HL-60/S4 treated with retinoic acid at 250 ng/mL for 4 days and 3 days (cell line): Measurements from ENCODE around the gene SHC2.
"Not testable (repeated sequence)": the region's sequence is repeated elsewhere in the genome, so short reads cannot be mapped to it uniquely, and the experiment has no call there.

Source experiments
- in situ Hi-C: fragments of 300-500 bp; cut with MboI; formaldehyde crosslinking; loops from 2 replicates; pipeline ENCODE4 v1.7.0; 2022; ENCODE audit warnings: low sequenced_read_pairs

SHC2 gene

DNA sequence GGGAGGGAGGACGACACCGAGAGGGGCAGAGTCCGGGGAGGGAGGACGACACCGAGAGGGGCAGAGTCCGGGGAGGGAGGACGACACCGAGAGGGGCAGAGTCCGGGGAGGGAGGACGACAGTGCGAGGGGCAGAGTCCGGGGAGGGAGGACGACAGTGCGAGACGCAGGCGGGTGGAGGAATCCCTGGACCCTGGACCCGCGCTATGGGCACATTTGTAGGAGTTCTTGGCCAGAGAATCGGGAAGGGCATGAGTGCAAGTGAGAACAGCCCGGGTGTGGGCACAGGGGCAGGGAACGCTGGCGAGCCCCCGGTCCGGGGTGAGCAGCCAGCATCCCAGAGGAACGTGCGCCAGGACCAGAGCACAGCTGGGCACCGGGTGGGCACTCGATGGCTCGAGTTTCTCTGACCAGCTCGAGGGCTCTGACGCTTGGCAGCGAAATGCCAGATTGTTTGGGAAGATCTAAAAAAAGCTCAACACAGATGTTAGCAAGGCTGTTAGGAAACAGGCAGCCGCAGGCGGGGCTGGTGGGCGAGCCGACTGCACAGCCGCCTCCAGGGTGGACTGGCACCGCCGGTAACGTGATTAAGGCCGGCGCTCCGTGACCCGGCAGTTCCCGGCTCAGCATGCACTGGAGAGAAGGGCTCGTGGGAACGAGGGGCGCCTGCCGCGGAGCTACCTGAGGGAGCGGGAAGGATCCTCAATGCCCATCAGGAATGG is 33.9 kb downstream of the SHC2 start:
- in situ Hi-C loops = no loop called here

DNA sequence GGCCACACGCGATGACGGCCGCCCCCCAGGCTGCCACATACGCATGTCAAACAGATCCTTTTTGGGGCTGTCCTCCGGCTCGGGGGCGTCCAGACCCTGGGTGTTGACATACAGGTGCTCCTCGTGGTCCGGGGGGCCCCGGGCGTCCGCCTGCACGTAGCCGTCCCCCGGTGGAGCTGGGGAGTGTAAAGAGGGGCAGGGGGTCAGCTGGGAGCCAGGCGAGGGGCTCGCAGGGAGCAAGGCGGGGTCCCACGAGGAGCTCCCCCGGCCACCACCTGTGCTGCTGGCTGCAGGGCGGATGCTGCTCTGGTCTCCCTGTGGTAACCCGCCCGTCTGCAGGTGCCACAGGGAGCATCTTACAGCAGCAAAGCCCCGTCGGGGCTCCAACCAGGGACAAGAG is 35.8 kb downstream of the SHC2 start:
- in situ Hi-C loops = no loop called here

DNA sequence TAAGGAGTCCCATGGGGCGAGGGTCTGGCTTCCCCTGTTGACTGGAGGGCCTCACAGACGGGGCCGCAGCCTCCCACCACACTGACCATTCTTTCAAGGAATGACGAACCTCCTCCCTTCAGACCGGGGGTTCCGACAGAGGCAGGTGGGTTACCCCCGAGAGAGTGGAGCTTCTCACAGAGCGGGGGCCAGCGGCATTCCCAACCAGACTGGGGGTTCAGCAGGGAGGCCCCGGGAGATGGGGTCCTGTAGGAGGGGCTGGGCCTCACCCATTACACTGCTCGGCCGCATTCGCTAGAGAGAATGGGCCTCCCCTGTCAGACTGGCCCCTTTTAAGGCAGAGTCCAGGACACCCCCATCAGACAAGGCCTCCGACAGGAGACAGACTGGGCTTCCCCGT is 36.3 kb downstream of the SHC2 start:
- in situ Hi-C loops = no loop called here

DNA sequence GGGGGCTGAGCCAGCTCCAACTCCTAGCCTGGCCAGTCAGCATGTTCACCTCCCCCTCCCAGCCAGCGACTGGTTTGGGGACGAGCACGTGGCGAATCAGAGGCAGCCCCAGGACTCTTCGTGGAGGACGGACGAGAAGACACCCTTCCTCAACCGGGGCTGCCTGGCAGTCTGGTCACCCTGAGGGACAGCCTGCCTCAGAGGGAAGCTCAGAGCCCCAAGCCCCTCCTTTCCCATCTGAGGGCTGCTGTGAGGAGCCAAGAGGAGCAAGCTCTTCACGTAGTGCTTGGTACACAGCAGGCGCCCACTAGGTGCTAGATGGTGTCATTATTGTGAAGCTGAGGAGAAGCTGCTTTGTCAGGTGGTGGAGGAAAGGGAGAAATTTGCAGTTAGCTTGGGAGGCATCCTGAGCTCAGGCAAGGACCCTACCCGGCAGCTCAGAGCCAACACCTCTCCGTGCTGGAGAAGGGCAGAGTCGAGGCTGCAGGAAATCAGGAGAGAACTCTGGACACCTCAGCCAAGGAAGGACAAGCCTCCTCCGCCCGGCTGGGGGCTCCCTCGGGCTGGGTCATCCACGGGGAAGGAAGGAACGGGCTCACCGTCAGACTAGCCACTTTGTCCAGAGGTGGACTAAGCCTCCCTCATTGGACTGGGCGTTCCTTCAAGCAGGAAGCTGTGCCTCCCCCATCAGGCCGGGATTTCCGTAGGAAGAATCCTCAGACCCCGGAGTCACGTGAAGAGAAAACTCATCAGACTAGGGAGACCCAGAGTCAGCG is 37.0 kb downstream of the SHC2 start:
- in situ Hi-C loops = no loop called here

DNA sequence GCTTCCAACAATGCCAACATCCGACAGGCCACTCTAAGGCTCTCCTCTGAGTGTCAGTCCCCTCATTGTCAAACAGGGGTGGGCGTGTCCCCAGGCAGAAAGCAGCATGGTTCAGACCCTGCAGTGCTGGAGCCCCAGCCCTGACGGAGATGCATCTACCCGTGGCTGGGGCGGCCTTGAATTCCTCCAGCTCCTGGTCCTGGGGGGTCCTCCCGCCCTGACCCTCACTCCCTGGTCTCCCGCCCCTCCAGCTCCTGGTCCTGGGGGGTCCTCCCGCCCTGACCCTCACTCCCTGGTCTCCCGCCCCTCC is 38.0 kb downstream of the SHC2 start:
- in situ Hi-C loops = not testable (repeated sequence)

DNA sequence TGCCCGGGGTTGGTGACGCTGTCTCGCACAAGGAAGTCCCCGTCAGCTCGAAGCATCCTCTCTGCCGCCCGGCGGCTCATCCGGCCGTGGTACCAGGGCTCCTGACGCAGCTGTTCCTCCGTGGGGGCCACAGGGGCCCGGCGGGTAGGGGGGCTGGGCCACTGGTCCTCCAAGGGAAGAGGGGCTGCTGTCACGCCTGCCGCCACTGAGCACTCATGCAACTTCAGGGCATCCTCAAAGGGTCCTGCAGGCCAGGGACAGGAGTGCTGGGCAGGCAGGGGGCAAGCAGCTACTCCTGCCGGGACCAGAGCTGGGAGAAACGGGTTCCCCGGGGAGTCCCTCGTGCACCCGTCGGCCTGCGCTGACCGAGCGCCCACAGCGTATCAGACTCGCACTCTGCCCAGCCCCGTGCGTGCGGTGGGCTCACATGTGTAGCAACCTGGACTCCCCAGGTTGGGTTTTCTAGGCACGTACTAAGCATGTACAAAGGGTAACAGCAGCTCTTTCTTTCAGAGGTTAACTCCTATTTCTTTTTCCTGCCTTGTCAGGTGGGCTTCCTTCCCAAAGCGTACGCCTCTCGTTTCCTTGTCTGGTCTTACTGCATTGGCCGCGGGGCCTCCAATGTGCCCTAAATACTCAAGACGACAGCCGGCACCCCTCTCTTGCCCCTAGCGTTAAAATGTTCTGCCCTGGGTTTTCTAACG is 38.5 kb downstream of the SHC2 start:
- in situ Hi-C loops = no loop called here

DNA sequence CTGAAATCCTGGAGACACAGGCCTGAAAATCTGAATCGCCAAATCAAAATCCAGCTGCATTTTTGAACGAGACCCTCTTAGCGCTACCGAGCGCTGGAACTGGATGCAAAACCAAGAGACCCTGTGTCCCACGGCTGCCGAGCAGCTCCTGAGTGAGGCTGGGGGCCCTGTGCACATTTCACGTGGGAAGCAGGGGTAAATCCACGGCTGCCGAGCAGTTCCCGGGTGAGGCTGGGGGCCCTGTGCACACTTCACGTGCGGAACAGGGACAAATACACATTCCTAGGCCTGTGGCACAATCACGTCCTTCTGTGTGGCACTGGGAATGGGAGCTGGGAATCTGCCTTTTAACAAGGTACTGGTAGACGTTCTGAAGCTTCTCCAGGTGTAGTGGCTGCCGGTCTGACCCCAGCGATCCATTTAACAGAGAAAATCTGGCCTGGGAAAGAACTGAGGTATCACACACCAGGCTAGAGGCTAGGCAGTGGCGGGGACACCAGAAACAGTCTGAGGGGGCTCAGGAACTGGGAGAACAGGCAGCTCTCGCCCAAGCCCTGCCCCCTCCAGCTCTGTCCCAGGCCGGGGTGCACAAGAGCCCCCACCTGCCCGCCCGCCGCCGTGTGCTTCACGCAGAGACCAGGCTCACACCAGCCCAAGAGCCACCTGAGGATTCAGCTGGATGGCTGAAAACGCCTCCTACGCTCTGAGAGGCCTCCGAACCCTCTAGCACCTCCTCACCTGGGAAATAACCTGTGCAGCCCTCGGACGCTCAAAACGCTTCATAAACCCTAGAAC is 40.9 kb downstream of the SHC2 start:
- in situ Hi-C loops = no loop called here

DNA sequence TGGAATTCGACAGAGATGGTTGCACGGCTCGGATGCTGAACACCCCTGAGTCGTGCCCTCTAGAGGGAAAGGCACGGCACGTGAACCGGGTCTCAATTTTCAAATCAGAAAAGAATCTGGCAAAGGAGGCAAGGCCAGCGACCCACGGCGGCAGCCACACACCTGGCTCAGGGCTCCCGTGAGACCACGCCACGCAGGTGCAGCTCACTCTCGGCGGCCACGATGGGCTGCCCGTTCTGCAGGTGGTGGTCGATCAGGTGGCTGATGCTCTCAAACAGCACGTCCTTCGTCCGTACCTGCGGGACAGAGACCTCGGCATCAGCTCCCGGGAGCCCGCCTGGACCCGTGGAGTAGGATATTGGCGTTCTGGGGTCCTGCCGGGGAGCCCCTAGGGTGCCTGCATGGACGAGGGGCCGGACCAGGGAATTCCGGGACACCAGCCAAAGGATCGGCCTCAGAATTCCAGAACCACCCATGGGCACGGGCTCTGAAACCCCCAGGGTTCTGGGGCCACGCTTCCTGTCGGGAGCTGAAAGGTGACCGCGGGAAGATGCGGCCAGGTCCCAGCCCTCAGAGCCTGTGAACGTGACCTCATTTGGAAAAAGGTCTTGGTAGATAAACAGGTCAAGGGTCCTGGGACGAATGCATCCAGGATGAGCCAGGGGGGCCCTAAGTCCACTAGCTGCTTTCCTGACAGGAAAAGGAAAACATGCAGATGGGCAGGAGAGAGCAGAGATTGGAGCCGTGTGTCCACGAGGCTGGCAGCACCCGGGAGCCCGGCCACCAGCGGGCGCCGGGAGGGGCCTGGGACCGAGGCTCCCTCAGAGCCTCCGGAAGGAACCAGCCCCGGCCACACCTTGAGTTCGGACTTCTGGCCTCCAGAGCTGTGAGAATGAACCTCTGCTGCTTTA is 41.8 kb downstream of the SHC2 start:
- in situ Hi-C loops = no loop called here

DNA sequence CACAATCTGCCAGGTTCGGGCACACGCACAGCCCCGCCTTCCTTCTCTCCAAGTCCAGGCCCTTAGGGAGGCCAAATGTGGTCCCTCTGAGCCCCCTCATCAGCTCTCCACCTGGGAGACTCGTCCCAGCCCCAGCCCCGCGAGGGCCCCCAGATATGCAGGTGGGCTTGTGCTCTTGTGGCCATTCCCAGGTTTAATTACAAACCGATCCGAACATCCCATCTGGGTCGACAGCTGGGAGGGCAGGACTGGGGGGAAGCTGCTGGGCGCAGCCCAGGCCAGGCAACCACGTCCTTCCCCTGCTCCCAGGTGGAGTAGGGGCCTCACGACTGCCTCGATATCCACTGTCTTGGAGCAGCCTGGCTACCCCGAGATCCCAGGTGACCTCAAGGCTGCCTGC is 44.4 kb downstream of the SHC2 start:
- in situ Hi-C loops = no loop called here

DNA sequence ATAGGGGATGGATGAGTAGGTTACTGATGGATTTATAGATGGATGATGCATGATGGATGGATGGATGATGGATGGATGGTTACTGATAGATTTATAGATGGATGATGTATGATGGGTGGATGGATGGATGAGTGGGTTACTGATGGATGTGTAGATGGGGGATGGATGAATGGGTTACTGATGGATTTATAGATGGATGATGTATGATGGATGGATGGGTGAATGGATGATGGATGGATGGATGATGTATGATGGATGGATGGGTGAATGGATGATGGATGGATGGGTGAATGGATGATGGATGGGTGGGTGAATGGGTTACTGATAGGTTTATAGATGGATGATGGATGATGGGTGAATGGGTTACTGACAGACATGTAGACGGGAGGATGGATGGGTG is 45.5 kb downstream of the SHC2 start:
- in situ Hi-C loops = no loop called here

DNA sequence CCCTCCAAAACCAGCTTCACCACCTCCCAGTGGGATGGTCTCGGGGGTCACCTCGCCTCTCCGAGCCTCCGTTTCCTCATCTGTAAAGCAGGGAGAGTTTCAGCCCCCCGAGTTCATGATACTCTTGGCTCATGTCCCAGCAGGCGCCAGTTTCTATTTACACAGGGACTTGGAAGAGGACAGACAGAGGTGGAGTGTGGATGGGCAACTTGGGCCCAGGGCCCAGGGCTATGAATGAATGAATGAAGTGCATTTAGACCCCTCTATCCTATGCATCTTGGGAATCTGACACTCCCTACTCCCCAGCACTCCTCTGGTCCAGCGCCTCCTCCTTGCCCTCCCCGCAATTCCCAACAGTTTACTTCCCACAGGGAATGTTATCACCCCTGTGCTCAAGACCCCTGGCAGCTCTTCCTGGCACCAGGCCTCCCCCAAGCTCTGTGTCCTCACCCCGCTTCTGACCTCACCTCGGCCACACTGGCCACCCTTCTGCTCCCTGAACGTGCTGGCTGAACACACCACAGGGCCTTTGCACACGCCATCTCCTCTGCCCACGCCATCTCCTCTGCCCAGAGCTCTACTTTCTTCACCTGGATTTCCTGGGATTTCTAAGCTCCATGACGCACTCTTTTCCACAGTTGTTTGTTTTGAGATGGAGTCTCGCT is 46.9 kb downstream of the SHC2 start:
- in situ Hi-C loops = no loop called here

DNA sequence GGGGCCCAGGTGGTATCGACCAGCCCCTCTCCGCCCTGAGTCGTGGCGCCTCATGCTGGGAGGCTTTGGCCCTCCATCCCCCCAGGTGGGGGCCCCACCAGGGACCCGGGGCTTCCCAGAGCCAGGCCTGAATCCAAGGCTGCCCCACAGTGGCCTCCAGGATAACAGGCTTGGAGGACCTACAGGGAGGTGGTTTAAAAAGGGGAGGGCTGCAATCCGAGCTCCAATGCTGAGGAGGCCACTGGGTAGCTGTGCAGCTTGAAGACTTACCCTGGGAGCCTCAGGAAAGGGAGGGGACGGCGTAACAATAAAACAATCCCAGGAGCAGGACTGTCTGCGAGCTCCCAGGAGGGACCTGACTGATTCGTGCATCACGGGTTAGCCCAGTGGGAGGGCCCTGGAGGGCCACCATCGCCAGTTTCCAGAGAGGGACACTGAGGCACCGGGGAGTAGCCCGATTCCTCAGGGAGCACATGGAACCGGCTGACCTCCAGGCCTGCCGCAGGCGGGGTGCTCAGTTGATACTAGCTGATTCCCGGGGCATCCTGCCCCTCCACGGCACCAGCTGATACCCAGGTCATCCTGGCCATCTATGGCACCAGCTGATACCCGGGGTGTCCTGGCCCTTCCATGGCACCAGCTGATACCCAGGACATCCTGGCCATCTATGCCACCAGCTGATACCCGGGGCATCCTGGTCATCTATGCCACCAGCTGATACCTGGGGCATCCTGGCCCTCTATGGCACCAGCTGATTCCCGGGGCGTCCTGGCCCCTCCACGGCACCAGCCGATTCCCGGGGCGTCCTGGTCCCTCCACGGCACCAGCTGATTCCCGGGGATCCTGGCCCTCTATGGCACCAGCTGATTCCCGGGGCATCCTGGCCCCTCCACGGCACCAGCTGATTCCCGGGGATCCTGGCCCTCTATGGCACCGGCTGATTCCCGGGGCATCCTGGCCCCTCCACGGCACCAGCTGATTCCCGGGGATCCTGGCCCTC is 48.2 kb downstream of the SHC2 start:
- in situ Hi-C loops = no loop called here

DNA sequence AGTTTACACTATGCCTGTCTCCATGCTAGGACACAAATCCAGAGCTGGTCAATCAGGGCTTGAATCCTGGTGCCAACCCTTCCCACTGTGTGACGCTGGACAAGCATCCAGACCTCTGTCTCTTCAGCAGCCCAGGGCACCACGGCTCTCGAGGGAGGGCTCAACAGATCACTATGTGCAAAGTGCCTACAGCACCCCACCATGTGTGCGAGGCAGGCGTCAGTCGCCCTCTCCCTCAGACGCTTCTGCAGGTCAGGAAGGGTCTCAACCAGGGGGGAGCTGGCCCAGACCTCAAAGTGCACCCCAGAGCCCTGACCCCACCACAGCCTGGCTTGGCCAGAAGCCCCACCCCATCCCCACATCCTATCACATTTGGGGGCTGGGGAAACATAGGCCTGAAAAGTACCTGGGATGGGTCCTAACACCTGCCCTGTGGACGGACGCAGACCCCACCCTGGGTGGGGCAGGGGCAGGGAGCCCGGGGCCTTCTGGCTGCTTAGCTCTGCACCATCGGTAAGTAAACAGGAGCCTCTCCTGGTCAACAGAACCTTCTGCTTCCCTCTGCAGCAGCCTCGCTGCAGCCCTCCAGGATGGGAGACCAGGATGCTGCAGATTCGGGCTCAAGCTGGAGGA is 49.0 kb downstream of the SHC2 start:
- in situ Hi-C loops = no loop called here

DNA sequence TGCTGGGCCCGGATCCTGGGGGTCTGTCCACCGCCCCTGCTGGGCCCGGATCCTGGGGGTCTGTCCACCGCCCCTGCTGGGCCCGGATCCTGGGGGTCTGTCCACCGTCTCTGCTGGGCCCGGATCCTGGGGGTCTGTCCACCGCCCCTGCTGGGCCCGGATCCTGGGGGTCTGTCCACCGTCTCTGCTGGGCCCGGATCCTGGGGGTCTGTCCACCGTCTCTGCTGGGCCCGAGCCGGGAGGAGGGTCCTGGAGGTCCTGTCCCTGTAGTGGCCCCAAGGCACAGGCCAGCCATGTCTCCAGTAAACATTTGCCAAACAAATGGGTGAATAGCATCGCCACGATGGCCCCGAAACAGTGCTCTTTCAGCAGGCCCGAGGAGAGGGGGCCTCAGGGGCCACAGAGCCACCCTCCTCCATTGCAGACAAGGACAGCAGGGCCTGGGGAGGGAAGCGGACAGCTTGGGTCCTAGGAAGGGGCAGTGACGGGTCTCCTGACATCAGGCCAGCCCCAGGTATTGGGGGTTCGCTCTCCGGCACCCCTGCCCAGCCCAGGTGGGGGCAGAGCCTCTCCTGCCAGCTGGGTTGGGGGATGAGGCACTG is 49.6 kb downstream of the SHC2 start:
- in situ Hi-C loops = not testable (repeated sequence)

DNA sequence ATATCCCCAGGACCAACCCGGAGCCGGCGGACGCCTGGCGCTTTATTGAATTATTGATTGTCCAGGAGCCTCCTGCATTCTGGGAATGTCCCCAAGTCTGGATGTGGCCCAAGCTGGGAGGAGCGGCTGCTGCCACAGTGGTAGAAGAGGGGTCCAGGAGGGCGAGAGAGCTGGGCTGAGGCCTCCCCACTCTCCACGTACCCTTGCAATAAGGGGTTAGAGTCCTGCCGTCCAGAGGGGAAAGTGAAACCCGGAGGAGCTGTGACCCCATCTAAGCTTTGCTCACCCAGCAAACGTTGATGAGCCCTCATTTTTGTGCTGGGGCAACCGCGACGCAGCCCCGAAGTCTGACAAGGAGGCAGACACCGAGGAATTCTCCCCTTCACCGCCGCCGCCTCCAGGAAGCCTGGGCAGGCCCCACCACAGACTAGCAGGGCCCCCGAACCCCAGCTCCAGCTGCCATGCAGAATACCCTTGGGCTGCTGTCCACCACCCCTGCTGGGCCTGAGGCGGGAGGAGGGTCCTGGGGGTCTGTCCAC is 50.5 kb downstream of the SHC2 start:
- in situ Hi-C loops = no loop called here

DNA sequence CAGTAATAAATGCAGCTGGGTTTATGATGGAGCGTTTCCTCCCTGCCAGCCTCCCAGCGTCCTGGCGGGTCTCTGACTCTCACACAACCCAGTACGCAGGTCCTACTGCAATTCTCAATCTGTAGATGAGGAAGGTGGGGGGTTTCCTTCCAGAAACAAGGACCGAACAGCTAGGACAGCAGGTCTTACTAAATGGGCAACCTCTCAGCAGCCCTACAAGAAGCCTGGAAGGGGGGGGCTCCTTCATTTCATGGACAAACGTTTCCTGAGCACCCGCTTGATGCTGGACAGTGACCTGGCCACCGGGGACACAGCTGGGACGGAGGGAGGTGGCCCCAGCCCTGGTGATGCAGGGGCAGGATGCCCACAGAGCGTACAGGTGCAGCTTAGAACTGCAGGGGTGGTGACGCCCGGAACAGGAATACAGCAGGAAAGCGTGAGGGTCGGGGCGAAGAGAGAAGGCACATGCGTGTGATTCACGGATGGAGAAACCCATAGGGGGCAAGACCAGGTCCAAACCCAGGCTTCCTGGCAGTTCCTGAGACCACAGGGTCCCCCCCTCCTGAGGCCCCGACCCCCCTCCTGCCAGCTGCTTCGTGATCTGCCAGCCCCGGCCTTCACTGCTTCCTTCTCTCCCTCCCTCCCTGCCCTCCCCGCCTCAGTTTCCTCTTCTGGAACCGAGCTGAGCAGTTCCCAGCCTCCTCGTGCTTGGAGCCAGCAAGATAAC is 51.2 kb downstream of the SHC2 start:
- in situ Hi-C loops = no loop called here
